ENCODE measurements around the gene SLCO2B1. TPM values are rescaled to one million over a fixed set of nuclear protein-coding genes. Genes with fewer than 3 reads are reported as not detected.

SLCO2B1 gene
- total RNA-seq, 1 donor from 2014 or later: 3.5 TPM

DNA sequence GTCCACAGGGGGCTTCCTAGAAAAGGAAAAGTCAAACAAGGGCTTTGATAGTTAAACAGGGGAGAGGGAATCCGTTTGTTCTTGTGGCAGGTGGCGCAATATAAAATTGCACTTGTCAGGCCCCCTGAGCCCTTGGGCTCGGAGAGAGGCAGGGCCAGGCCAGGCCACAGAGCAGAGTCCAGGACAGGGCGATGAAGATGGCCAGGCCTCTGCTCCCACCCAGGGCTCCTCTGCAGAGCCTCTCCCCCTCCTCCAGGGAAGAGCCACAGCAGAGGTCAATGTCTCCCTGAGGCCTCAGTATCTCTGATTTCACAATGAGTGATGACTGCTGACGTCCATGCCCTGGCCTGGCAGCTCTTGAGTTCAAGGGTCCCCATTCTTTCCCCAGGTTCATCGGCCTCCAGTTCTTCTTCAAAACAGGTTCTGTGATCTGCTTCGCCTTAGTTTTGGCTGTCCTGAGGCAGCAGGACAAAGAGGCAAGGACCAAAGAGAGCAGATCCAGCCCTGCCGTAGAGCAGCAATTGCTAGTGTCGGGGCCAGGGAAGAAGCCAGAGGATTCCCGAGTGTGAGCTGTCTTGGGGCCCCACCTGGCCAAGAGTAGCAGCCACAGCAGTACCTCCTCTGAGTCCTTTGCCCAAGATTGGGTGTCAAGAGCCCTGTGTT lies 53.2 kb downstream of the SLCO2B1 start:
- H3K27me3 Mint-ChIP-seq (ENCODE audit: unreplicated experiment): peaks cover 4% of the 10 kb centered on the region
- TF ChIP-seq, protein P1, sequence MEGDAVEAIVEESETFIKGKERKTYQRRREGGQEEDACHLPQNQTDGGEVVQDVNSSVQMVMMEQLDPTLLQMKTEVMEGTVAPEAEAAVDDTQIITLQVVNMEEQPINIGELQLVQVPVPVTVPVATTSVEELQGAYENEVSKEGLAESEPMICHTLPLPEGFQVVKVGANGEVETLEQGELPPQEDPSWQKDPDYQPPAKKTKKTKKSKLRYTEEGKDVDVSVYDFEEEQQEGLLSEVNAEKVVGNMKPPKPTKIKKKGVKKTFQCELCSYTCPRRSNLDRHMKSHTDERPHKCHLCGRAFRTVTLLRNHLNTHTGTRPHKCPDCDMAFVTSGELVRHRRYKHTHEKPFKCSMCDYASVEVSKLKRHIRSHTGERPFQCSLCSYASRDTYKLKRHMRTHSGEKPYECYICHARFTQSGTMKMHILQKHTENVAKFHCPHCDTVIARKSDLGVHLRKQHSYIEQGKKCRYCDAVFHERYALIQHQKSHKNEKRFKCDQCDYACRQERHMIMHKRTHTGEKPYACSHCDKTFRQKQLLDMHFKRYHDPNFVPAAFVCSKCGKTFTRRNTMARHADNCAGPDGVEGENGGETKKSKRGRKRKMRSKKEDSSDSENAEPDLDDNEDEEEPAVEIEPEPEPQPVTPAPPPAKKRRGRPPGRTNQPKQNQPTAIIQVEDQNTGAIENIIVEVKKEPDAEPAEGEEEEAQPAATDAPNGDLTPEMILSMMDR (IDR thresholded peaks at IDR 0.05; ENCODE audit: unreplicated experiment): no peak
- H3K36me3 Mint-ChIP-seq (ENCODE audit: low read depth, unreplicated experiment): no peaks in the 10 kb centered on the region
- H3K9me3 Mint-ChIP-seq (ENCODE audit: unreplicated experiment): no peaks in the 10 kb centered on the region
- H3K27ac Mint-ChIP-seq (ENCODE audit: unreplicated experiment): no peak overlapping the region
- no peak overlapping the region for H3K4me3 Mint-ChIP-seq (ENCODE audit: unreplicated experiment)
- peaks cover 20% of the 10 kb centered on the region for H3K4me1 Mint-ChIP-seq (ENCODE audit: unreplicated experiment)
- DNase-seq (ENCODE audit: low spot score): no peak

DNA sequence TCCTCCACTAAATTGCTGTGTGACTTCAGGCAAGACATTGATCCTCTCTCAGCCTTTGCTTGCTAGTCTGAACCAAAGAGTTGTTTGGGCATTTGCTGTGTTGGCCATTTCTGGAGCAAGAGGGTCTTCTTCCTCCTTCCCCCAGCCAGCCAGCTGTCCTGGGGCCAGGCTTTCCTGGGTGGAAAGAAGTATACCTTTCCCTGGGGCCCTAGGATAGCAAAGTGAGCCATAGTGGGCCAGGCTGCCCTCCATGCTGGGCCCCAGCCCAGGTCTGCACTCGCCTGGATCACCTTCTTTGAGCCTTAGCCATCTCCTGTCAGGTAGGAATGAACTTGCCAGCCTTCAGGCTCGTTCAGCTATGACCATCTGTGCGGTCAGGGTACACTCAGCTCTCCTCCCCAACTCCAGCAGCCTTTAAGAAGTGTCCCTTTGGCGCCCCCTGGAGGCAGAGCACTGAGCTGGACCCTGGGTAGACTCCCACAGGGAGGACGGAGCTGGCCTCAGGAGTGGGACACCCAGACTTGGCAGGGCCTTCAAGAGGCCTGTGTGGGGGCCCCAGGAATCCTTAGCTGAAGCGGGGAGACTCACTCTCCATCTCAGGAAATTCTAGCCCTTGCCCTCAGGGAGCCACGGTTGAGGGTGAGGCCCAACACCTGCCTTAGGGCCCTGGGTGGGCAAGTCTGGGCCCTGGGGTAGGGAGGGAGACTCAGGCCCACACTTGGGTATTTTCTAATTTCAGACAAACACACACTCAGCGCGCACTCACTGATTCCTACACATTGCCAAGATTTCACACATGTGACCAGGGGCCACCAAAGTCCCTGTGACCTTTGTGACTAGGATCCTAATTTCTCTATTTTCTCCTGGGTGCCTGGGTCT lies 54.0 kb downstream of the SLCO2B1 start:
- peaks cover 15% of the 10 kb centered on the region for H3K4me1 Mint-ChIP-seq (ENCODE audit: unreplicated experiment)
- peak; percentile 95 for DNase-seq (ENCODE audit: low spot score)
- H3K9me3 Mint-ChIP-seq (ENCODE audit: unreplicated experiment): no peaks in the 10 kb centered on the region
- no peaks in the 10 kb centered on the region for H3K36me3 Mint-ChIP-seq (ENCODE audit: low read depth, unreplicated experiment)
- H3K27ac Mint-ChIP-seq (ENCODE audit: unreplicated experiment): no peak overlapping the region
- peaks cover 4% of the 10 kb centered on the region for H3K27me3 Mint-ChIP-seq (ENCODE audit: unreplicated experiment)
- TF ChIP-seq, protein P1 (IDR thresholded peaks at IDR 0.05; ENCODE audit: unreplicated experiment): peak; percentile 91
- H3K4me3 Mint-ChIP-seq (ENCODE audit: unreplicated experiment): no peak overlapping the region

DNA sequence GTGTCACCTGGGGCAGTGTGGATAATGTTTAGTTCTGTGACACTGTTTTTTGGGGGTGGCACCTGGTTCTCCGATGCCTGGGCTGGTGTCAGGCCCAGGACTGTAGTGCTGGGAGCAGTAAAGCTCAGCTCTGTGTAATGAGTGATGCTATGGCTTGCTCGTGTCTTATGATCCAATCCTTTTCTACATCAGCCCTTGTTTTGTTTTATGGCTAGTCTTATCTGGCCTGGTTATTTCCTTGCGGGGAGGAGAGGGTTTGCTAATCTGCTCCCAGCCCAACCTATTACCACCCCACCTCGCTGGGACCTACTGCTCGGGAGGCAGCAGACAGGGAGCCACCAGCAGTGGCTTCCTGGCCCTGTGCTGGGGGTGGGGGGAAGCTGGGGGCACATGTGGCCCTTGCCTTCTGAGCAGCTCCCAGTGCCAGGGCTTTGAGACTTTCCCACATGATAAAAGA lies 54.7 kb downstream of the SLCO2B1 start:
- no peak overlapping the region for H3K27ac Mint-ChIP-seq (ENCODE audit: unreplicated experiment)
- H3K4me3 Mint-ChIP-seq (ENCODE audit: unreplicated experiment): no peak overlapping the region
- no peaks in the 10 kb centered on the region for H3K9me3 Mint-ChIP-seq (ENCODE audit: unreplicated experiment)
- H3K36me3 Mint-ChIP-seq (ENCODE audit: low read depth, unreplicated experiment): no peaks in the 10 kb centered on the region
- H3K4me1 Mint-ChIP-seq (ENCODE audit: unreplicated experiment): peaks cover 15% of the 10 kb centered on the region
- H3K27me3 Mint-ChIP-seq (ENCODE audit: unreplicated experiment): peaks cover 4% of the 10 kb centered on the region
- TF ChIP-seq, protein P1 (IDR thresholded peaks at IDR 0.05; ENCODE audit: unreplicated experiment): no peak
- DNase-seq (ENCODE audit: low spot score): no peak

DNA sequence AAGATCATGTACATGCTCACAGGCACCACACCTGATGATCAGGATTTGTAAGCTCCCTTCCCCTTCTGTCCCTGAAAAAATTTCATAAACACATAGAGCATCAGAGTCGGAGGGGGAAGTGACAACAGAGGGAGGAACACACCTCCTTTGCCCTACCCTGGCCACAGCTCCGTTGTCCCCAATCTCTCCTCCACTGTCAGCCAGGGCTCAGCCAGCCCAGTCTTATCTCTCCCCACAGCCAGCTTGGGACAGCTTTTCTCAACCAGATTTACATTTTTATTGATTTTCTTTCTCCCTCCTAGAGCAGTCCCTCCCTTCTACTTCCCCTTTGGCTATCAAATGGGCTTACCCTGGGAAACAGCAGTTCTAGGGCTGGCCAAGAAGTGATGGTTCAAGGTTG lies 57.5 kb downstream of the SLCO2B1 start:
- no peak for DNase-seq (ENCODE audit: low spot score)
- Mint-ChIP-seq H3K9me3 (ENCODE audit: unreplicated experiment) (no peaks in the 10 kb centered on the region), H3K4me3 (ENCODE audit: unreplicated experiment) (no peak overlapping the region), H3K27ac (ENCODE audit: unreplicated experiment) (no peak overlapping the region), H3K36me3 (ENCODE audit: low read depth, unreplicated experiment) (no peaks in the 10 kb centered on the region), H3K27me3 (ENCODE audit: unreplicated experiment) (peaks cover 4% of the 10 kb centered on the region), H3K4me1 (ENCODE audit: unreplicated experiment) (peaks cover 8% of the 10 kb centered on the region)
- TF ChIP-seq, protein P1 (IDR thresholded peaks at IDR 0.05; ENCODE audit: unreplicated experiment): no peak

DNA sequence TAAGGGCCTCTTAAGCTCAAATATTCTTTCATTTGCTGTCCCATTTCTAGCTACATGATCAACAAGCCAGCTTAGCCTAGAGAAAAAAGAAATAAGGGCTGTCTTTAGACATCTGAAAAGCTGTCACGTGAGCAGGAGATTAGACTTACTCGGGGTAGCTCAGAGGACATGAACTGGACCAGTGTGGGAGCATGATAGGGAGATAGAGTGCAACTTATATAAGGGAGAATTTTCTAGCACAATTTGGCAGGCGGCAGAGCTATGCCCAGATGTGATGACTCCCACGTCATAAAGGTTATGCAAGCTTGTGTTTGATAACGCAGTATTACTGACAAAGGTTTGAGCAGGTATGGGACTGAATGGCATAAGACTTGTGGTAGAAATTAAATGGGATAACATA lies 61.5 kb downstream of the SLCO2B1 start:
- H3K36me3 Mint-ChIP-seq (ENCODE audit: low read depth, unreplicated experiment): no peaks in the 10 kb centered on the region
- no peak for DNase-seq (ENCODE audit: low spot score)
- peaks cover 3% of the 10 kb centered on the region for H3K27me3 Mint-ChIP-seq (ENCODE audit: unreplicated experiment)
- peaks cover 6% of the 10 kb centered on the region for H3K4me1 Mint-ChIP-seq (ENCODE audit: unreplicated experiment)
- TF ChIP-seq, protein P1 (IDR thresholded peaks at IDR 0.05; ENCODE audit: unreplicated experiment): no peak
- no peak overlapping the region for H3K4me3 Mint-ChIP-seq (ENCODE audit: unreplicated experiment)
- H3K9me3 Mint-ChIP-seq (ENCODE audit: unreplicated experiment): no peaks in the 10 kb centered on the region
- no peak overlapping the region for H3K27ac Mint-ChIP-seq (ENCODE audit: unreplicated experiment)
